VCaP (cell line): ENCODE results near the gene KCNK4.

Experiments
- H3K27ac ChIP-seq: fragments of 450-650 bp; 2 replicates; pipeline ENCODE4 v1.5.1; 2017
- CTCF ChIP-seq: fragments of 450-650 bp; conservative IDR thresholded peaks from 2 replicates; pipeline ENCODE4 v1.5.1; 2017; ENCODE audit warnings: mild to moderate bottlenecking, moderate library complexity

Gene KCNK4

GRCh38 chr11:64297699-64298358 lies 6.7 kb downstream of the KCNK4 start:
- TF ChIP-seq CTCF = no peak

GRCh38 chr11:64298966-64299846 lies 8.1 kb downstream of the KCNK4 start:
- TF ChIP-seq CTCF = peak; percentile 38
- peak overlapping the region; percentile 73 for H3K27ac ChIP-seq

More at GRCh38 chr11:64297699-64298358, 6.7 kb downstream of the KCNK4 start:
- no peak overlapping the region for H3K27ac ChIP-seq

- peak within 1 kb of the TSS; percentile 73 for H3K27ac ChIP-seq
- no peak for TF ChIP-seq CTCF
Measured at GRCh38 chr11:64299847-64300648, 8.9 kb downstream of the KCNK4 start, which contains the start of gene CATSPERZ. CATSPERZ (plus strand) TSS chr11:64300358; CDS start chr11:64300411, 53 bp downstream.

GRCh38 chr11:64303109-64304031 lies 12.3 kb downstream of the KCNK4 start:
- H3K27ac ChIP-seq = peak overlapping the region; percentile 95
- no peak for TF ChIP-seq CTCF

GRCh38 chr11:64304032-64304315 lies 12.9 kb downstream of the KCNK4 start:
- peak overlapping the region; percentile 95 for H3K27ac ChIP-seq
- no peak for TF ChIP-seq CTCF

GRCh38 chr11:64304316-64305072 lies 13.4 kb downstream of the KCNK4 start:
- peak overlapping the region; percentile 95 for H3K27ac ChIP-seq
- peak; percentile 100 for TF ChIP-seq CTCF
